GM23338 (cell line): Measurements from ENCODE around the gene ARHGEF11. TPM values are rescaled to one million over a fixed set of nuclear protein-coding genes. Genes with fewer than 3 reads are reported as not detected.

Experiments
- ATAC-seq: fragments of 200-7000 bp; cut with Tn5 transposase; 3 replicates; pipeline ENCODE4 v1.9.1; 2020
- DNase-seq: peaks from one replicate; pipeline ENCODE4 v3.0.0-alpha.2; 2015; ENCODE audit warnings: low spot score
- H2AFZ ChIP-seq: fragments of 200-600 bp; sonication (generic); 2 replicates; pipeline ENCODE4 v1.8.0; 2016; ENCODE audit warnings: antibody characterized with exemption, mild to moderate bottlenecking, moderate library complexity
- H3F3A ChIP-seq: fragments of 200-600 bp; sonication (generic); replicated peaks from 2 replicates; pipeline ENCODE4 v1.8.0; 2017; ENCODE audit warnings: antibody characterized with exemption, mixed run types, low read depth
- H3K27ac ChIP-seq: fragments of 200-600 bp; sonication (generic); 2 replicates; pipeline ENCODE4 v1.6.1; 2016; ENCODE audit warnings: low read depth
- H3K27me3 ChIP-seq: fragments of 200-600 bp; sonication (generic); 2 replicates; pipeline ENCODE4 v1.8.0; 2016; ENCODE audit warnings: mild to moderate bottlenecking, mixed run types, moderate library complexity; ENCODE audit not compliant: insufficient read depth
- H3K36me3 ChIP-seq: fragments of 200-600 bp; sonication (generic); 2 replicates; pipeline ENCODE4 v1.8.0; 2016; ENCODE audit warnings: mild to moderate bottlenecking; ENCODE audit not compliant: insufficient read depth
- H3K4me1 ChIP-seq: fragments of 200-600 bp; sonication (generic); 2 replicates; pipeline ENCODE4 v1.8.0; 2016; ENCODE audit warnings: mild to moderate bottlenecking, moderate library complexity; ENCODE audit not compliant: insufficient read depth
- H3K4me2 ChIP-seq: fragments of 200-600 bp; sonication (generic); 2 replicates; pipeline ENCODE4 v1.7.1; 2017; ENCODE audit warnings: mixed run types
- H3K4me3 ChIP-seq: fragments of 200-600 bp; sonication (generic); 2 replicates; pipeline ENCODE4 v1.6.1; 2016; ENCODE audit warnings: mixed run types
- H3K79me2 ChIP-seq: fragments of 200-600 bp; sonication (generic); replicated peaks from 2 replicates; pipeline ENCODE4 v1.8.0; 2017; ENCODE audit warnings: mild to moderate bottlenecking; ENCODE audit not compliant: insufficient read depth
- H3K9me2 ChIP-seq: fragments of 200-600 bp; sonication (generic); 2 replicates; pipeline ENCODE4 v1.8.0; 2017; ENCODE audit not compliant: insufficient read depth
- H4K20me1 ChIP-seq: fragments of 200-600 bp; sonication (generic); replicated peaks from 2 replicates; pipeline ENCODE4 v1.8.0; 2017; ENCODE audit warnings: mild to moderate bottlenecking; ENCODE audit not compliant: insufficient read depth
- H3K27ac Mint-ChIP-seq: 2 replicates; pipeline ENCODE4 v1.8.0; 2020; ENCODE audit warnings: inconsistent platforms, mild to moderate bottlenecking, moderate library complexity, mixed read lengths
- H3K27me3 Mint-ChIP-seq: 3 replicates; pipeline ENCODE4 v1.8.0; 2022; ENCODE audit warnings: low read depth, mild to moderate bottlenecking, moderate library complexity, mixed read lengths, inconsistent platforms; ENCODE audit not compliant: insufficient read depth, poor library complexity
- H3K36me3 Mint-ChIP-seq: 3 replicates; pipeline ENCODE4 v1.8.0; 2021; ENCODE audit warnings: low read depth, mild to moderate bottlenecking, inconsistent platforms, moderate library complexity, mixed read lengths
- H3K4me1 Mint-ChIP-seq: 3 replicates; pipeline ENCODE4 v1.8.0; 2020; ENCODE audit warnings: mild to moderate bottlenecking, inconsistent platforms, mixed read lengths
- H3K4me3 Mint-ChIP-seq: 3 replicates; pipeline ENCODE4 v1.8.0; 2021; ENCODE audit warnings: moderate library complexity, mild to moderate bottlenecking, inconsistent platforms, mixed read lengths
- H3K9me3 Mint-ChIP-seq: 3 replicates; pipeline ENCODE4 v1.8.0; 2020; ENCODE audit warnings: moderate library complexity, mild to moderate bottlenecking, inconsistent platforms, mixed read lengths
- CREB1 ChIP-seq: fragments of 250-450 bp; sonication (Bioruptor Pico); IDR thresholded peaks from 2 replicates; pipeline ENCODE4 v1.5.0; 2020; ENCODE audit warnings: low read depth, mild to moderate bottlenecking, moderate library complexity
- EZH2 ChIP-seq: fragments of 200-600 bp; sonication (generic); IDR thresholded peaks from one replicate; pipeline ENCODE4 v1.8.0; 2017; ENCODE audit warnings: antibody characterized with exemption, mild to moderate bottlenecking, low read depth; ENCODE audit not compliant: unreplicated experiment
- EZH2phosphoT487 ChIP-seq: fragments of 200-600 bp; sonication (generic); IDR thresholded peaks from one replicate; pipeline ENCODE4 v1.8.1; 2018; ENCODE audit warnings: antibody characterized with exemption; ENCODE audit not compliant: unreplicated experiment
- JUNB ChIP-seq: IDR thresholded peaks from one replicate; pipeline ENCODE4 v1.6.1; 2016; ENCODE audit warnings: antibody characterized with exemption; ENCODE audit not compliant: unreplicated experiment
- NANOG ChIP-seq: IDR thresholded peaks from 2 replicates; pipeline ENCODE4 v1.6.1; 2016; ENCODE audit warnings: antibody characterized with exemption, borderline replicate concordance
- POLR2AphosphoS5 ChIP-seq: IDR thresholded peaks from 2 replicates; pipeline ENCODE4 v1.6.1; 2016; ENCODE audit warnings: antibody characterized with exemption, low read depth
- STAT1 ChIP-seq: IDR thresholded peaks from one replicate; pipeline ENCODE4 v1.6.1; 2016; ENCODE audit warnings: antibody characterized with exemption; ENCODE audit not compliant: unreplicated experiment
- ZNF114 ChIP-seq: fragments of 250-450 bp; sonication (Bioruptor Pico); IDR thresholded peaks from 2 replicates; pipeline ENCODE4 v1.5.0; 2020; ENCODE audit warnings: mild to moderate bottlenecking, moderate library complexity
- ZNF331 ChIP-seq: fragments of 250-450 bp; sonication (Bioruptor Pico); IDR thresholded peaks from 2 replicates; pipeline ENCODE4 v1.5.0; 2020; ENCODE audit warnings: low read depth, mild to moderate bottlenecking, moderate library complexity
- polyA plus RNA-seq: library from polyadenylated mRNA; unstranded; fragments of >200 nt; fragmentation: Nextera tagmentation; extraction: Ambion mirVana; gene quantifications from 2 replicates; pipeline ENCODE4 v1.2.1, GENCODE V29; 2016
- total RNA-seq: library from RNA; depleted of rRNA; stranded (reverse); fragments of >200 nt; shearing (Covaris generic); gene quantifications from 2 replicates; pipeline ENCODE4 v1.2.3, GENCODE V29; 2014
- TF ChIP-seq, protein P1 (sequence below), 2 experiments: fragments of 200-600 bp in 1 of 2; sonication (generic) in 1 of 2; conservative IDR thresholded peaks; 2 replicates each; pipeline versions ENCODE4 v1.5.1 to v1.6.1; 2016 to 2017; ENCODE audit warnings: antibody characterized with exemption in 2 of 2, low read depth in 2 of 2, mild to moderate bottlenecking in 2 of 2, moderate library complexity in 1 of 2
- TF ChIP-seq, protein P2 (sequence below): fragments of 250-450 bp; sonication (Bioruptor Pico); IDR thresholded peaks from 2 replicates; pipeline ENCODE4 v1.5.0; 2020; ENCODE audit warnings: mild to moderate bottlenecking, moderate library complexity
- TF ChIP-seq, protein P3 (sequence below): IDR thresholded peaks from 2 replicates; pipeline ENCODE4 v1.6.1; 2016; ENCODE audit warnings: antibody characterized with exemption
- TF ChIP-seq, protein P4 (sequence below): IDR thresholded peaks from one replicate; pipeline ENCODE4 v1.6.1; 2018; ENCODE audit warnings: antibody characterized with exemption; ENCODE audit not compliant: unreplicated experiment

Gene ARHGEF11
- total and polyA plus RNA-seq, 2 experiments from 2014 or later: 12.3 to 33.7 TPM

DNA sequence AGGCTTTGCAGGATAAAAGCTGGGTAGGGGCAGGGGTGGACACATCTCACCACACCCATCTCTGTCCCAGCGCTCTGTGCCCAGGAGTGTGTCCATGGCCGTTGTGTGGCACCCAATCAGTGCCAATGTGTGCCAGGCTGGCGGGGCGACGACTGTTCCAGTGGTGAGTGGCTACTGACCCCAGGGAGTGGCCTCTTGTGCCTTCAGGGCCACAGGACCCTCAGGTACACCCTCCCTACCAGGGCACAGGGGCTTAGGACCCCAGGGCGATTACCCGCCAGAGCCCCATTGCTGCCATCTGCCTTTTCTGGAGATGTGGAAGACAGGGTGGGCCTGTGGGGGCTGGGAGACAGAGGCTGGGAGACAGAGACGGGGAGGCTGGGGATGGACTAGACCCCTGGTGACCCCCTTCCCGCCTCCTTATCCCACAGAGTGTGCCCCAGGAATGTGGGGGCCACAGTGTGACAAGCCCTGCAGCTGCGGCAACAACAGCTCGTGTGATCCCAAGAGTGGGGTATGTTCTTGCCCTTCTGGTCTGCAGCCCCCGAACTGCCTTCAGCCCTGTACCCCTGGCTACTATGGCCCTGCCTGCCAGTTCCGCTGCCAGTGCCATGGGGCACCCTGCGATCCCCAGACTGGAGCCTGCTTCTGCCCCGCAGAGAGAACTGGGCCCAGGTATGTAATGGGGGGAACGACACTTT is 139.2 kb downstream of the ARHGEF11 start:
- no peaks in the 10 kb centered on the region for H3K36me3 Mint-ChIP-seq
- TF ChIP-seq POLR2AphosphoS5: no peak
- TF ChIP-seq EZH2phosphoT487: no peak
- TF ChIP-seq JUNB: no peak
- TF ChIP-seq, protein P1, sequence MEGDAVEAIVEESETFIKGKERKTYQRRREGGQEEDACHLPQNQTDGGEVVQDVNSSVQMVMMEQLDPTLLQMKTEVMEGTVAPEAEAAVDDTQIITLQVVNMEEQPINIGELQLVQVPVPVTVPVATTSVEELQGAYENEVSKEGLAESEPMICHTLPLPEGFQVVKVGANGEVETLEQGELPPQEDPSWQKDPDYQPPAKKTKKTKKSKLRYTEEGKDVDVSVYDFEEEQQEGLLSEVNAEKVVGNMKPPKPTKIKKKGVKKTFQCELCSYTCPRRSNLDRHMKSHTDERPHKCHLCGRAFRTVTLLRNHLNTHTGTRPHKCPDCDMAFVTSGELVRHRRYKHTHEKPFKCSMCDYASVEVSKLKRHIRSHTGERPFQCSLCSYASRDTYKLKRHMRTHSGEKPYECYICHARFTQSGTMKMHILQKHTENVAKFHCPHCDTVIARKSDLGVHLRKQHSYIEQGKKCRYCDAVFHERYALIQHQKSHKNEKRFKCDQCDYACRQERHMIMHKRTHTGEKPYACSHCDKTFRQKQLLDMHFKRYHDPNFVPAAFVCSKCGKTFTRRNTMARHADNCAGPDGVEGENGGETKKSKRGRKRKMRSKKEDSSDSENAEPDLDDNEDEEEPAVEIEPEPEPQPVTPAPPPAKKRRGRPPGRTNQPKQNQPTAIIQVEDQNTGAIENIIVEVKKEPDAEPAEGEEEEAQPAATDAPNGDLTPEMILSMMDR (conservative IDR thresholded peaks at IDR 0.05; ENCODE audit: low read depth in 2 of 2): no peak
- no peak for TF ChIP-seq ZNF114 (CRISPR knock-in tag)
- no peak for TF ChIP-seq EZH2
- TF ChIP-seq, protein P2, sequence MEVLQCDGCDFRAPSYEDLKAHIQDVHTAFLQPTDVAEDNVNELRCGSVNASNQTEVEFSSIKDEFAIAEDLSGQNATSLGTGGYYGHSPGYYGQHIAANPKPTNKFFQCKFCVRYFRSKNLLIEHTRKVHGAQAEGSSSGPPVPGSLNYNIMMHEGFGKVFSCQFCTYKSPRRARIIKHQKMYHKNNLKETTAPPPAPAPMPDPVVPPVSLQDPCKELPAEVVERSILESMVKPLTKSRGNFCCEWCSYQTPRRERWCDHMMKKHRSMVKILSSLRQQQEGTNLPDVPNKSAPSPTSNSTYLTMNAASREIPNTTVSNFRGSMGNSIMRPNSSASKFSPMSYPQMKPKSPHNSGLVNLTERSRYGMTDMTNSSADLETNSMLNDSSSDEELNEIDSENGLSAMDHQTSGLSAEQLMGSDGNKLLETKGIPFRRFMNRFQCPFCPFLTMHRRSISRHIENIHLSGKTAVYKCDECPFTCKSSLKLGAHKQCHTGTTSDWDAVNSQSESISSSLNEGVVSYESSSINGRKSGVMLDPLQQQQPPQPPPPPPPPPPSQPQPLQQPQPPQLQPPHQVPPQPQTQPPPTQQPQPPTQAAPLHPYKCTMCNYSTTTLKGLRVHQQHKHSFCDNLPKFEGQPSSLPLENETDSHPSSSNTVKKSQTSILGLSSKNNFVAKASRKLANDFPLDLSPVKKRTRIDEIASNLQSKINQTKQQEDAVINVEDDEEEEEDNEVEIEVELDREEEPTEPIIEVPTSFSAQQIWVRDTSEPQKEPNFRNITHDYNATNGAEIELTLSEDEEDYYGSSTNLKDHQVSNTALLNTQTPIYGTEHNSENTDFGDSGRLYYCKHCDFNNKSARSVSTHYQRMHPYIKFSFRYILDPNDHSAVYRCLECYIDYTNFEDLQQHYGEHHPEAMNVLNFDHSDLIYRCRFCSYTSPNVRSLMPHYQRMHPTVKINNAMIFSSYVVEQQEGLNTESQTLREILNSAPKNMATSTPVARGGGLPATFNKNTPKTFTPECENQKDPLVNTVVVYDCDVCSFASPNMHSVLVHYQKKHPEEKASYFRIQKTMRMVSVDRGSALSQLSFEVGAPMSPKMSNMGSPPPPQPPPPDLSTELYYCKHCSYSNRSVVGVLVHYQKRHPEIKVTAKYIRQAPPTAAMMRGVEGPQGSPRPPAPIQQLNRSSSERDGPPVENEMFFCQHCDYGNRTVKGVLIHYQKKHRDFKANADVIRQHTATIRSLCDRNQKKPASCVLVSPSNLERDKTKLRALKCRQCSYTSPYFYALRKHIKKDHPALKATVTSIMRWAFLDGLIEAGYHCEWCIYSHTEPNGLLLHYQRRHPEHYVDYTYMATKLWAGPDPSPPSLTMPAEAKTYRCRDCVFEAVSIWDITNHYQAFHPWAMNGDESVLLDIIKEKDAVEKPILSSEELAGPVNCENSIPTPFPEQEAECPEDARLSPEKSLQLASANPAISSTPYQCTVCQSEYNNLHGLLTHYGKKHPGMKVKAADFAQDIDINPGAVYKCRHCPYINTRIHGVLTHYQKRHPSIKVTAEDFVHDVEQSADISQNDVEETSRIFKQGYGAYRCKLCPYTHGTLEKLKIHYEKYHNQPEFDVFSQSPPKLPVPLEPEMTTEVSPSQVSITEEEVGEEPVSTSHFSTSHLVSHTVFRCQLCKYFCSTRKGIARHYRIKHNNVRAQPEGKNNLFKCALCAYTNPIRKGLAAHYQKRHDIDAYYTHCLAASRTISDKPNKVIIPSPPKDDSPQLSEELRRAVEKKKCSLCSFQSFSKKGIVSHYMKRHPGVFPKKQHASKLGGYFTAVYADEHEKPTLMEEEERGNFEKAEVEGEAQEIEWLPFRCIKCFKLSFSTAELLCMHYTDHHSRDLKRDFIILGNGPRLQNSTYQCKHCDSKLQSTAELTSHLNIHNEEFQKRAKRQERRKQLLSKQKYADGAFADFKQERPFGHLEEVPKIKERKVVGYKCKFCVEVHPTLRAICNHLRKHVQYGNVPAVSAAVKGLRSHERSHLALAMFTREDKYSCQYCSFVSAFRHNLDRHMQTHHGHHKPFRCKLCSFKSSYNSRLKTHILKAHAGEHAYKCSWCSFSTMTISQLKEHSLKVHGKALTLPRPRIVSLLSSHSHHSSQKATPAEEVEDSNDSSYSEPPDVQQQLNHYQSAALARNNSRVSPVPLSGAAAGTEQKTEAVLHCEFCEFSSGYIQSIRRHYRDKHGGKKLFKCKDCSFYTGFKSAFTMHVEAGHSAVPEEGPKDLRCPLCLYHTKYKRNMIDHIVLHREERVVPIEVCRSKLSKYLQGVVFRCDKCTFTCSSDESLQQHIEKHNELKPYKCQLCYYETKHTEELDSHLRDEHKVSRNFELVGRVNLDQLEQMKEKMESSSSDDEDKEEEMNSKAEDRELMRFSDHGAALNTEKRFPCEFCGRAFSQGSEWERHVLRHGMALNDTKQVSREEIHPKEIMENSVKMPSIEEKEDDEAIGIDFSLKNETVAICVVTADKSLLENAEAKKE (CRISPR knock-in tag): no peak
- TF ChIP-seq, protein P3, sequence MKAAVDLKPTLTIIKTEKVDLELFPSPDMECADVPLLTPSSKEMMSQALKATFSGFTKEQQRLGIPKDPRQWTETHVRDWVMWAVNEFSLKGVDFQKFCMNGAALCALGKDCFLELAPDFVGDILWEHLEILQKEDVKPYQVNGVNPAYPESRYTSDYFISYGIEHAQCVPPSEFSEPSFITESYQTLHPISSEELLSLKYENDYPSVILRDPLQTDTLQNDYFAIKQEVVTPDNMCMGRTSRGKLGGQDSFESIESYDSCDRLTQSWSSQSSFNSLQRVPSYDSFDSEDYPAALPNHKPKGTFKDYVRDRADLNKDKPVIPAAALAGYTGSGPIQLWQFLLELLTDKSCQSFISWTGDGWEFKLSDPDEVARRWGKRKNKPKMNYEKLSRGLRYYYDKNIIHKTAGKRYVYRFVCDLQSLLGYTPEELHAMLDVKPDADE: no peak
- no peak for TF ChIP-seq NANOG
- TF ChIP-seq STAT1: no peak
- TF ChIP-seq ZNF331: no peak
- TF ChIP-seq CREB1 (CRISPR knock-in tag): no peak
- TF ChIP-seq, protein P4, sequence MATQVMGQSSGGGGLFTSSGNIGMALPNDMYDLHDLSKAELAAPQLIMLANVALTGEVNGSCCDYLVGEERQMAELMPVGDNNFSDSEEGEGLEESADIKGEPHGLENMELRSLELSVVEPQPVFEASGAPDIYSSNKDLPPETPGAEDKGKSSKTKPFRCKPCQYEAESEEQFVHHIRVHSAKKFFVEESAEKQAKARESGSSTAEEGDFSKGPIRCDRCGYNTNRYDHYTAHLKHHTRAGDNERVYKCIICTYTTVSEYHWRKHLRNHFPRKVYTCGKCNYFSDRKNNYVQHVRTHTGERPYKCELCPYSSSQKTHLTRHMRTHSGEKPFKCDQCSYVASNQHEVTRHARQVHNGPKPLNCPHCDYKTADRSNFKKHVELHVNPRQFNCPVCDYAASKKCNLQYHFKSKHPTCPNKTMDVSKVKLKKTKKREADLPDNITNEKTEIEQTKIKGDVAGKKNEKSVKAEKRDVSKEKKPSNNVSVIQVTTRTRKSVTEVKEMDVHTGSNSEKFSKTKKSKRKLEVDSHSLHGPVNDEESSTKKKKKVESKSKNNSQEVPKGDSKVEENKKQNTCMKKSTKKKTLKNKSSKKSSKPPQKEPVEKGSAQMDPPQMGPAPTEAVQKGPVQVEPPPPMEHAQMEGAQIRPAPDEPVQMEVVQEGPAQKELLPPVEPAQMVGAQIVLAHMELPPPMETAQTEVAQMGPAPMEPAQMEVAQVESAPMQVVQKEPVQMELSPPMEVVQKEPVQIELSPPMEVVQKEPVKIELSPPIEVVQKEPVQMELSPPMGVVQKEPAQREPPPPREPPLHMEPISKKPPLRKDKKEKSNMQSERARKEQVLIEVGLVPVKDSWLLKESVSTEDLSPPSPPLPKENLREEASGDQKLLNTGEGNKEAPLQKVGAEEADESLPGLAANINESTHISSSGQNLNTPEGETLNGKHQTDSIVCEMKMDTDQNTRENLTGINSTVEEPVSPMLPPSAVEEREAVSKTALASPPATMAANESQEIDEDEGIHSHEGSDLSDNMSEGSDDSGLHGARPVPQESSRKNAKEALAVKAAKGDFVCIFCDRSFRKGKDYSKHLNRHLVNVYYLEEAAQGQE: no peak
- H3K79me2 ChIP-seq: no peaks in the 10 kb centered on the region
- H3K36me3 ChIP-seq: no peaks in the 10 kb centered on the region
- no peak overlapping the region for H3K4me3 Mint-ChIP-seq
- H3K4me3 ChIP-seq: no peak overlapping the region
- no peak overlapping the region for H3K4me2 ChIP-seq
- H2AFZ ChIP-seq: no peak overlapping the region
- no peaks in the 10 kb centered on the region for H4K20me1 ChIP-seq
- DNase-seq (no peak), ATAC-seq (no peak)
- H3F3A ChIP-seq: no peaks in the 10 kb centered on the region; the same call in 1 of the 2 replicates
- peaks cover 28% of the 10 kb centered on the region for H3K27me3 Mint-ChIP-seq
- H3K9me2 ChIP-seq: no peaks in the 10 kb centered on the region
- peaks cover 8% of the 10 kb centered on the region; the same call in 1 of the 2 replicates for H3K27me3 ChIP-seq
- H3K27ac ChIP-seq: no peak overlapping the region
- no peak overlapping the region for H3K27ac Mint-ChIP-seq
- peaks cover 12% of the 10 kb centered on the region for H3K4me1 Mint-ChIP-seq
- peaks cover 3% of the 10 kb centered on the region; the same call in 1 of the 2 replicates for H3K4me1 ChIP-seq
- no peaks in the 10 kb centered on the region for H3K9me3 Mint-ChIP-seq
